ENCODE data around the gene GOLGA8A.
A peak's percentile ranks its signal among the peaks of the same experiment; 100 is the strongest.

The GOLGA8A gene

GRCh38 chr15:34470091-34470490 is 32.5 kb upstream of the GOLGA8A start:
- TF ChIP-seq, protein P1, sequence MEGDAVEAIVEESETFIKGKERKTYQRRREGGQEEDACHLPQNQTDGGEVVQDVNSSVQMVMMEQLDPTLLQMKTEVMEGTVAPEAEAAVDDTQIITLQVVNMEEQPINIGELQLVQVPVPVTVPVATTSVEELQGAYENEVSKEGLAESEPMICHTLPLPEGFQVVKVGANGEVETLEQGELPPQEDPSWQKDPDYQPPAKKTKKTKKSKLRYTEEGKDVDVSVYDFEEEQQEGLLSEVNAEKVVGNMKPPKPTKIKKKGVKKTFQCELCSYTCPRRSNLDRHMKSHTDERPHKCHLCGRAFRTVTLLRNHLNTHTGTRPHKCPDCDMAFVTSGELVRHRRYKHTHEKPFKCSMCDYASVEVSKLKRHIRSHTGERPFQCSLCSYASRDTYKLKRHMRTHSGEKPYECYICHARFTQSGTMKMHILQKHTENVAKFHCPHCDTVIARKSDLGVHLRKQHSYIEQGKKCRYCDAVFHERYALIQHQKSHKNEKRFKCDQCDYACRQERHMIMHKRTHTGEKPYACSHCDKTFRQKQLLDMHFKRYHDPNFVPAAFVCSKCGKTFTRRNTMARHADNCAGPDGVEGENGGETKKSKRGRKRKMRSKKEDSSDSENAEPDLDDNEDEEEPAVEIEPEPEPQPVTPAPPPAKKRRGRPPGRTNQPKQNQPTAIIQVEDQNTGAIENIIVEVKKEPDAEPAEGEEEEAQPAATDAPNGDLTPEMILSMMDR (conservative IDR thresholded peaks at IDR 0.05; ENCODE audit: low read depth, low read length), result no peak
- no peak overlapping the region for H3K4me3 ChIP-seq (ENCODE audit: low read depth, low read length)
- DNase-seq (ENCODE audit: low read depth), result peak; percentile 3

DNA sequence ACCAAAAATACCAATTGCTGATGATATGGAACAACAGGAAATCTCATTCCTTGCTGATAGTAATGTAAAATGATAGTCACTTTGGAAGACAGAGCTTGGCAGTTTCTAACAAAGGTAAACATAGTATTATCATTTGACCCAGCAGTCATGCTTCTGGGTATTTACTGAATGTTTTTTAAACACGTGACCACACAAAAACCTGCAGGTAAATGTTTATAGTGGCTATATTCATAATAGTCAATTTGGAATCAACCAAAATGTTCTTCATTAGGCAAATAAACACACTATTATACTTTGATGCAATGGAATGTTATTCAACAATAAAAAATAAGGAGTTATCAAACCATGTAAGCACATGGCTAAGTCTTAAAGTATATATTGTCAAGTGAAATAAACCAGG is 24.1 kb upstream of the GOLGA8A start:
- TF ChIP-seq, protein P1 (conservative IDR thresholded peaks at IDR 0.05; ENCODE audit: low read depth, low read length), result no peak
- no peak overlapping the region for H3K4me3 ChIP-seq (ENCODE audit: low read depth, low read length)
- no peak for DNase-seq (ENCODE audit: low read depth)

DNA sequence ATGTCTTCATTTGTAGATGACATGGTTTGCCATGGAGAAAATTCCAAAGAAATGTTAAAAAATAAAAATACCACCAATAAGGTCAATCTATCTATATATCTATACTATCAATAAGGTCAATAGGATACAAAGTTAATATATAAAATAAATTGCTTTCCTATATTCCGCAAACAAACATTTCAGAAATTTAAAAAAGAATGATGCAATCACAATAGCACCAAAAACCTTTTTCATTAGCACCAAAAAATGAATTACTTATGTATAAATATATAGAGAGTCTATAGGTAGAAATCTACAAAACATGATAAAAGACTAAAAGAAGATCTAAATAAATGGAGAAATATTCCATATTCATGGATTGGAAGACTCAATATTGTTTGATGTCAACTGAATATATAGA is 22.8 kb upstream of the GOLGA8A start:
- TF ChIP-seq, protein P1 (conservative IDR thresholded peaks at IDR 0.05; ENCODE audit: low read depth, low read length), result no peak
- no peak overlapping the region for H3K4me3 ChIP-seq (ENCODE audit: low read depth, low read length)
- no peak for DNase-seq (ENCODE audit: low read depth)

DNA sequence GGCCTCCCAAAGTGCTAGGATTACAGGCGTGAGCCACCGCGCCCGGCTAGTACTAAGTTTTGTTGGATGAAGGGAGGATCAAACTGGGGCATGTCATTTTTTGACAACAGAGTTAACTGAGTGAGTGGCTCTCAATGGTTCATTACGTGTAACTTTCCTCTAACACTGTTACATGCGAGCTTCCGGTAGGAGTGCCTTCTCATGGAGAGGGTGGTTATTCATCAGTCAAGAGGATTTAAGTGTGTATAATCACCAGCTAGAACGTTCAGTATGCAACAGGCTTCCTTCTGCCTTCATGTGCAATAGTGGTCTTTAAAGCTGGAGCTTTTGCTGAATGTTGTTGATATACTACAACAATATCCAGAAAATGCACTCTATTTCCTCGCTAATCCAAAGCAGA is 19.1 kb upstream of the GOLGA8A start:
- TF ChIP-seq, protein P1 (conservative IDR thresholded peaks at IDR 0.05; ENCODE audit: low read depth, low read length), result no peak
- H3K4me3 ChIP-seq (ENCODE audit: low read depth, low read length), result no peak overlapping the region
- no peak for DNase-seq (ENCODE audit: low read depth)

DNA sequence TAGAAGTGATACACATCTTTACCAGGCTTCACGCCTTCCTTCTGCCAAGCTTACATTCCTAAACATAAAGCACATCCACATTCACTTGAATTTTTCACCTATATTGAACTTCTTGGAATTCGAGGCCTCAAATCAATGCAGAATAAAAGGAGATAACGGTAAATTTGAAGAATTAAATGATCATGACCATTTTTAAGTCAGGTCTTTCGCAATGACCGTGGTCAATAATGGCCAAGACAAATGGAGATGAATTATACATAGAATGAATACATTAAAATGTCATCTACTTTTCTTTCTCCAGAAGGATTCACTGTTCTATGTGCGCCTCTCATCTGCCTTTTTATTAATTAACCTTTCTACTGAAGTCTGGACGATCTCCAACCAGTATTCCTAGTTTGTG is 5.3 kb upstream of the GOLGA8A start:
- DNase-seq (ENCODE audit: low read depth), result no peak
- TF ChIP-seq, protein P1 (conservative IDR thresholded peaks at IDR 0.05; ENCODE audit: low read depth, low read length), result no peak
- no peak overlapping the region for H3K4me3 ChIP-seq (ENCODE audit: low read depth, low read length)

GRCh38 chr15:34439878-34440277 is 2.3 kb upstream of the GOLGA8A start:
- TF ChIP-seq, protein P1 (conservative IDR thresholded peaks at IDR 0.05; ENCODE audit: low read depth, low read length), result no peak
- no peak for DNase-seq (ENCODE audit: low read depth)
- H3K4me3 ChIP-seq (ENCODE audit: low read depth, low read length), result no peak overlapping the region

DNA sequence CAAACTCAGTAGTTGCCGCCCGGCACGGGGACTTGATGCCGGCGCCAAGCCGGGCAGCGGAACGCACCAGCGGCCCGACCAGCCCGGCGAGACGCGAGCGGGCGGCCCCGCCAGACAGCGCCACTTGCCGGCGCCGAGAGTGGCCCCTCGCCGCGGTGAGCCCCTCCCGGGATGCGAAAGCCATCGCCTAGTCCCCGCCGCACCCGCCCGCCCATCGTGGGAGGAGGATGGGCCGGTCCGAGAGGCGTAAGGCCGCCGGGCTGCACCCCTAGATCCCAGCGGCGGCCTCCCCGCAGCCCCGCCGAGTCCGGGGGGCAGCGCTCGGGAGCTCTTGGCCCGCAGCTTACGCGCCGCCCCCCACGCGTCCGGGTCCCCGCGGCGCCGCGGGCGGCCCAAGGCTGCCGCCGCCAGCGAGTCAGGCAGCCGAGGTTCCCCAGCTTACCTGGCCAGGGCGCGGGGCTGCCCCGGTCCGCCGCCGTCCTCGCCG is 609 bp downstream of the GOLGA8A start:
- TF ChIP-seq, protein P1 (conservative IDR thresholded peaks at IDR 0.05; ENCODE audit: low read depth, low read length), result no peak
- DNase-seq (ENCODE audit: low read depth), result peak; percentile 17
- peak overlapping the region; percentile 53 for H3K4me3 ChIP-seq (ENCODE audit: low read depth, low read length)
